DMS 273 treated with DMSO at 0.1 percent for 48 hours (cell line): Measurements from ENCODE around the gene FGF5.

Experiments
- DNase-seq: peaks from one replicate; lab custom pipeline; 2025; lab: John Stamatoyannopoulos, UW

The FGF5 gene

GRCh38 chr4:80336582-80336981, 70.1 kb downstream of the FGF5 start:
- DNase-seq = peak; percentile 0

DNA sequence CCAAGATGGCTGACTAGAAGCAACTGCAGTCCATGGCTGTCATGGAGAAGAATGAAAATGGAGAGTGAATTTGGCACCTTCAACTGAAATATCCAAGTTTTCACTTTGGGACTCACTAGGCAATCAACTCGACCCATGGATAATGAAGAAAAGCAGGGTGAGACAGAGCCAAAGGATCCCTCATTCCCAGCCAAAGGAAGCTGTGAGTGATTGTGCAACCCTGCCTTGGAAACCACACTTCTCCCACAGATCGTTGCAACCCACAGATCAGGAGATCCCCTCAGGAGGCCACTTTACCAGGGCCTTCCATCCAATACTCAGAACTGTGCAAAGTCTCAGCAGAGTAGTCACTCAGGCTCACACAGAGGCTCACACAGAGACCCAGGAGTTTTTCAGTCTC, 73.6 kb downstream of the FGF5 start:
- DNase-seq = no peak
